ENCODE results near the gene PAFAH2.
"Not testable (repeated sequence)": the region's sequence is repeated elsewhere in the genome, so short reads cannot be mapped to it uniquely, and the experiment has no call there.

Gene PAFAH2

GRCh38 chr1:26010825-26011224 is 13.0 kb upstream of the PAFAH2 start:
- DNase-seq (ENCODE audit: low read depth), result no peak

GRCh38 chr1:26009796-26010447 is 12.1 kb upstream of the PAFAH2 start:
- peak; percentile 52 for DNase-seq (ENCODE audit: low read depth)

- no peak for DNase-seq (ENCODE audit: low read depth)
Observed at GRCh38 chr1:26006710-26007109, 8.8 kb upstream of the PAFAH2 start.

- DNase-seq (ENCODE audit: low read depth), result no peak
Observed at GRCh38 chr1:26005434-26006105, 7.7 kb upstream of the PAFAH2 start.

GRCh38 chr1:26003756-26004155 is 5.9 kb upstream of the PAFAH2 start:
- DNase-seq (ENCODE audit: low read depth), result no peak

- no peak for DNase-seq (ENCODE audit: low read depth)
Observed at GRCh38 chr1:26003262-26003661, 5.4 kb upstream of the PAFAH2 start.

- DNase-seq (ENCODE audit: low read depth), result no peak
Observed at GRCh38 chr1:25999041-25999800, 1.4 kb upstream of the PAFAH2 start.

- peak; percentile 64 for DNase-seq (ENCODE audit: low read depth)
Observed at GRCh38 chr1:25996966-25997827, 666 bp downstream of the PAFAH2 start.

GRCh38 chr1:25994402-25995150 is 3.3 kb downstream of the PAFAH2 start:
- no peak for DNase-seq (ENCODE audit: low read depth)

- no peak for DNase-seq (ENCODE audit: low read depth)
Observed at GRCh38 chr1:25993197-25993951, 4.5 kb downstream of the PAFAH2 start.

- DNase-seq (ENCODE audit: low read depth), result no peak
Observed at GRCh38 chr1:25992689-25993171, 5.1 kb downstream of the PAFAH2 start.

- peak; percentile 33 for DNase-seq (ENCODE audit: low read depth)
Observed at GRCh38 chr1:25991937-25992688, 5.8 kb downstream of the PAFAH2 start.

- no peak for DNase-seq (ENCODE audit: low read depth)
Observed at GRCh38 chr1:25990702-25991395, 7.0 kb downstream of the PAFAH2 start.

- DNase-seq (ENCODE audit: low read depth), result no peak
Observed at GRCh38 chr1:25990251-25990650, 7.6 kb downstream of the PAFAH2 start.

- DNase-seq (ENCODE audit: low read depth), result no peak
Observed at GRCh38 chr1:25989440-25990234, 8.2 kb downstream of the PAFAH2 start.

GRCh38 chr1:25987951-25988350 is 9.9 kb downstream of the PAFAH2 start:
- DNase-seq (ENCODE audit: low read depth), result no peak

- DNase-seq (ENCODE audit: low read depth), result not testable (repeated sequence)
Observed at GRCh38 chr1:25986773-25987172, 11.1 kb downstream of the PAFAH2 start.

GRCh38 chr1:25985670-25986069 is 12.2 kb downstream of the PAFAH2 start:
- no peak for DNase-seq (ENCODE audit: low read depth)

Data from ELR (cell line).